Testis (tissue), 3 donors: Measurements from ENCODE around the gene PBXIP1. TPM values are rescaled to one million over a fixed set of nuclear protein-coding genes. Genes with fewer than 3 reads are reported as not detected.
"Not testable (repeated sequence)": the region's sequence is repeated elsewhere in the genome, so short reads cannot be mapped to it uniquely, and the experiment has no call there.

Experiments used
- DNase-seq: peaks from one replicate; pipeline ENCODE4 v3.0.0-alpha.2; 2019
- H3K27ac ChIP-seq, 2 donors: fragments of 200-600 bp; sonication (generic); one replicate each; pipeline ENCODE4 v1.5.1; 2019
- H3K27me3 ChIP-seq: fragments of 200-600 bp; sonication (generic); one replicate; pipeline ENCODE4 v1.5.1; 2019
- H3K36me3 ChIP-seq: fragments of 200-600 bp; sonication (generic); one replicate; pipeline ENCODE4 v1.5.1; 2017; ENCODE audit warnings: low read depth; ENCODE audit errors: missing control alignments
- H3K4me1 ChIP-seq: fragments of 200-600 bp; sonication (generic); one replicate; pipeline ENCODE4 v1.5.1; 2019
- H3K4me3 ChIP-seq, 2 donors: fragments of 200-600 bp; sonication (generic); one replicate each; pipeline ENCODE4 v1.5.1; 2017 to 2019
- H3K9me3 ChIP-seq: fragments of 200-600 bp; sonication (generic); one replicate; pipeline ENCODE4 v1.5.1; 2017
- CTCF ChIP-seq, 3 experiments: fragments of 450-650 bp in 2 of 3; fragments of 200-600 bp in 1 of 3; sonication (generic) in 1 of 3; IDR thresholded peaks; one replicate each; pipeline ENCODE4 v1.5.1; 2016 to 2019; ENCODE audit warnings: antibody characterized with exemption in 3 of 3, mild to moderate bottlenecking in 2 of 3, moderate library complexity in 1 of 3
- POLR2A ChIP-seq: fragments of 450-650 bp; IDR thresholded peaks from one replicate; pipeline ENCODE4 v1.6.1; 2017; ENCODE audit warnings: antibody characterized with exemption, mild to moderate bottlenecking, moderate library complexity
- WGBS, 2 donors: methylation state at CpG; one replicate each; pipeline ENCODE4 v1.1.5; 2018; 5-methylcytosine and 5-hydroxymethylcytosine counted together
- intact Hi-C: fragments of 100-400 bp; cut with DNase I; formaldehyde crosslinking; loops from one replicate; pipeline ENCODE4 v1.15.1; 2023; ENCODE audit warnings: low total_unique reads
- polyA plus RNA-seq: library from polyadenylated mRNA; stranded (reverse); fragments of 350-450 nt; fragmentation: Illumina TruSeq; extraction: RNeasy Lipid Tissue Mini Kit (QIAGEN cat#74804); gene quantifications from one replicate; pipeline ENCODE4 v1.2.3, GENCODE V29; 2014; ENCODE audit warnings: low read depth, low replicate concordance; ENCODE audit not compliant: insufficient read depth
- total RNA-seq, 2 donors: library from RNA; depleted of rRNA; stranded (reverse); fragments of >200 nt; gene quantifications; one replicate each; pipeline ENCODE4 v1.2.3, GENCODE V29; 2016

The PBXIP1 gene
- total and polyA plus RNA-seq, 3 donors from 2014 or later = 84.1 to 111 (median 87.1) TPM

GRCh38 chr1:154998818-154999570, 43.1 kb upstream of the PBXIP1 start:
- intact Hi-C loops = no loop called here
- Histone ChIP-seq H3K9me3 (no peaks in the 10 kb centered on the region), H3K4me3 (peak overlapping the region; percentile 77 to 84), H3K27ac (peak overlapping the region; percentile 98), H3K27me3 (no peaks in the 10 kb centered on the region), H3K36me3 (no peaks in the 10 kb centered on the region), H3K4me1 (peaks cover 16% of the 10 kb centered on the region)
- peak; percentile 64 to 86 (median 83) for TF ChIP-seq CTCF (IDR thresholded peaks at IDR 0.05)
- no peak for TF ChIP-seq POLR2A
- 10 to 11% methylated on average over 36 to 40 of the region's 40 CpGs for WGBS, 2 donors
- DNase-seq = peak; percentile 70

GRCh38 chr1:154998201-154998780, 42.4 kb upstream of the PBXIP1 start:
- H3K4me1 ChIP-seq = peaks cover 15% of the 10 kb centered on the region
- H3K27me3 ChIP-seq = no peaks in the 10 kb centered on the region
- intact Hi-C loops = no loop called here
- WGBS, 2 donors = 50 to 70% methylated on average over 16 of the region's 16 CpGs
- H3K36me3 ChIP-seq = no peaks in the 10 kb centered on the region
- TF ChIP-seq CTCF (IDR thresholded peaks at IDR 0.05) = no peak
- no peak for TF ChIP-seq POLR2A
- H3K27ac ChIP-seq = no peak overlapping the region
- H3K9me3 ChIP-seq = no peaks in the 10 kb centered on the region
- no peak overlapping the region for H3K4me3 ChIP-seq
- DNase-seq = no peak

- H3K9me3 ChIP-seq = no peaks in the 10 kb centered on the region
- H3K36me3 ChIP-seq = no peaks in the 10 kb centered on the region
- no peak overlapping the region for H3K27ac ChIP-seq
- no peak overlapping the region for H3K4me3 ChIP-seq
- no peaks in the 10 kb centered on the region for H3K27me3 ChIP-seq
- intact Hi-C loops = no loop called here
- 79 to 87% methylated on average over 15 of the region's 15 CpGs for WGBS, 2 donors
- TF ChIP-seq CTCF (IDR thresholded peaks at IDR 0.05) = no peak
- no peak for TF ChIP-seq POLR2A
- DNase-seq = no peak
- peaks cover 15% of the 10 kb centered on the region for H3K4me1 ChIP-seq
These were observed 41.2 kb upstream of the PBXIP1 start for GRCh38 chr1:154996966-154997701.

DNA sequence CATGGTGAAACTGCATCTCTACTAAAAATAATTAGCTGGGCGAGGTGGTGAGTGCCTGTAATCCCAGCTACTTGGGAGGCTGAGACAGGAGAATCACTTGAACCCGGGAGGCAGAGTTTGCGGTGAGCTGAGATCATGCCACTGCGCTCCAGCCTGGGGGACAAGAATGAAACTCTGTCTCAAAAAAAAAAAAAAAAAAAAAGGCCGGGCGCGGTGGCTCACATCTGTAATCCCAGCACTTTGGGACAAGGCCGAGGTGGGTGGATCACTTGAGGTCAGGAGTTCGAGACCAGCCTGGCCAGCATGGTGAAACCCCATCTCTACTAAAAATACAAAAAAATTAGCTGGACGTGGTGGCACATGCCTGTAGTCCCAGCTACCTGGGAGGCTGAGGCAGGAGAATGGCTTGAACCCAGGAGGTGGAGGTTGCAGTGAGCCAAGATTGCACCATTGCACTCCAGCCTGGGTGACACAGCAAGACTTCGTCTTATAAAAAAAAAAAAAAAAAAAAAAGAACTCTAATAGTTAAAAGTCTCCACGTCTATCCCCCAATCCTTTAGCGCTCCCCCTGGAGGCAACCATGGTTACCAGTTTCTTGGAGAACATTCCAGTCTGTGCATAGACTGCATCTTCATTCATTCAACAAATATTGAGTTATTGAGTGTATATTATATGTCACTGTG, 39.5 kb upstream of the PBXIP1 start:
- H3K27me3 ChIP-seq, H3K27ac ChIP-seq, H3K4me3 ChIP-seq, intact Hi-C loops, H3K9me3 ChIP-seq, H3K36me3 ChIP-seq: not testable (repeated sequence)
- WGBS, 2 donors = 68 to 71% methylated on average over 13 of the region's 13 CpGs
- TF ChIP-seq CTCF (IDR thresholded peaks at IDR 0.05) = peak in 2 of 3 experiments; percentile 31 to 34
- peak; percentile 68 for DNase-seq
- peaks cover 15% of the 10 kb centered on the region for H3K4me1 ChIP-seq
